Ovary (tissue), 10 donors: ENCODE measurements around the gene TRMT112. TPM values are rescaled to one million over a fixed set of nuclear protein-coding genes. Genes with fewer than 3 reads are reported as not detected.

Experiments used
- DNase-seq, 5 donors: peaks; one replicate each; pipeline ENCODE4 v3.0.0-alpha.2; 2019 to 2020
- H3K27ac ChIP-seq, 2 donors: fragments of 200-600 bp; one replicate each; pipeline versions ENCODE4 v1.5.1 to v1.8.0; 2019 to 2022
- H3K27me3 ChIP-seq: fragments of 200-600 bp; one replicate; pipeline ENCODE4 v1.8.0; 2022
- H3K36me3 ChIP-seq: fragments of 200-600 bp; sonication (generic); one replicate; pipeline ENCODE4 v1.5.1; 2019
- H3K4me1 ChIP-seq: one replicate; pipeline ENCODE4 v1.8.1; 2013; ENCODE audit warnings: mild to moderate bottlenecking, moderate library complexity; ENCODE audit not compliant: insufficient read depth
- H3K4me3 ChIP-seq: fragments of 200-600 bp; sonication (generic); one replicate; pipeline ENCODE4 v1.5.1; 2017
- H3K9me3 ChIP-seq, 2 donors: fragments of 200-600 bp in 1 of 2; sonication (generic) in 1 of 2; one replicate each; pipeline versions ENCODE4 v1.5.1 to v1.8.1; 2013 to 2019; ENCODE audit warnings: mild to moderate bottlenecking in 1 of 2, moderate library complexity in 1 of 2
- EP300 ChIP-seq: sonication (generic); formaldehyde crosslinking; IDR thresholded peaks from one replicate; pipeline ENCODE4 v1.6.1; 2017; ENCODE audit warnings: antibody characterized with exemption
- POLR2A ChIP-seq: fragments of 450-650 bp; IDR thresholded peaks from one replicate; pipeline ENCODE4 v1.6.1; 2017; ENCODE audit warnings: antibody characterized with exemption, mild to moderate bottlenecking, moderate library complexity
- whole genome bisulfite sequencing, 3 donors: extraction: QIAGEN DNeasy Blood & Tissue Kit in 1 of 3; methylation state at CpG; one replicate each; pipeline versions ENCODE4 v1.1.5 to v1.1.7; 2013 to 2017; 5-methylcytosine and 5-hydroxymethylcytosine counted together
- intact Hi-C, 4 donors: fragments of 100-400 bp; cut with DNase I; formaldehyde crosslinking; loops; one replicate each; pipeline versions ENCODE4 v1.11.0 to v1.15.1; 2022 to 2023
- long read RNA-seq, 3 donors: library from polyadenylated mRNA in 2 of 3; unstranded in 2 of 3; transcript quantifications; one replicate each; pipeline ENCODE4 v2.0.0 and lab custom pipeline, GENCODE V29; 2021 to 2026
- polyA plus RNA-seq, 2 donors: library from polyadenylated mRNA; stranded (reverse); fragments of 200-250 nt in 1 of 2; fragments of 350-450 nt in 1 of 2; fragmentation: Illumina TruSeq in 1 of 2; extraction: RNeasy Lipid Tissue Mini Kit (QIAGEN cat#74804) in 1 of 2; gene quantifications; one replicate each; pipeline ENCODE4 v1.2.3, GENCODE V29; 2013 to 2014
- total RNA-seq, 7 donors: library from RNA; depleted of rRNA in 2 of 7; stranded (reverse); fragments of >200 nt in 2 of 7; fragmentation: NEBNext Ultra II Directional in 3 of 7; extraction: Animal tissue kit (Norgen Biotek cat#: 25700) in 3 of 7; gene quantifications; one replicate each; pipeline versions ENCODE4 v1.1.0 to v1.2.4, GENCODE V29; 2016 to 2023
- TF ChIP-seq, protein P1 (sequence below), 3 donors: fragments of 450-650 bp in 2 of 3; fragments of 200-600 bp in 1 of 3; IDR thresholded peaks; one replicate each; pipeline versions ENCODE4 v1.5.1 to v1.8.0; 2016 to 2022; ENCODE audit warnings: antibody characterized with exemption in 3 of 3, mild to moderate bottlenecking in 1 of 3
- donor health status: DM: no; HTN: no; CAD: no; lungs with moderate emphysema.
- donor health status: DM: no; HTN: no; CAD: no.
- donor health status: Bipolar disorder and iron deficiency.
- donor health status: DM: yes; HTN: yes; CAD: no.
- donor health status: DM: no; HTN: no; CAD: no.
- donor health status: DM: yes; HTN: yes; CAD: no.

Gene TRMT112
- 100 to 1,000 TPM; 207 to 432 (median 275) TPM for total RNA-seq
- 100 to 1,000 TPM; 272 to 383 TPM for polyA plus RNA-seq
- long read RNA-seq, donor 1, transcript TRMT112-206 (4 exons, 1,106 nt), result major isoform, 43 of 48 reads
- long read RNA-seq, donor 1, partial matches to known transcripts, result 0 of 48 reads
- long read RNA-seq, donor 1, other reads (novel, unspliced or antisense), result 0 of 48 reads
- long read RNA-seq, donor 2, transcript TRMT112-205 (3 exons, 659 nt), result minor isoform, 9 of 936 reads
- long read RNA-seq, donor 2, transcript TRMT112-206 (4 exons, 1,106 nt), result major isoform, 217 of 936 reads
- long read RNA-seq, donor 2, transcript TRMT112-204 (2 exons, 559 nt), result minor isoform, 9 of 936 reads
- long read RNA-seq, donor 2, transcript TRMT112-203 (3 exons, 823 nt), result minor isoform, 12 of 936 reads
- long read RNA-seq, donor 2, partial matches to known transcripts, result 260 of 936 reads
- long read RNA-seq, donor 2, other reads (novel, unspliced or antisense), result 427 of 936 reads
- long read RNA-seq, donor 3, transcript TRMT112-205 (3 exons, 659 nt), result minor isoform, 5 of 156 reads
- long read RNA-seq, donor 3, transcript TRMT112-206 (4 exons, 1,106 nt), result major isoform, 137 of 156 reads
- long read RNA-seq, donor 3, transcript TRMT112-203 (3 exons, 823 nt), result minor isoform, 10 of 156 reads
- long read RNA-seq, donor 3, partial matches to known transcripts, result 0 of 156 reads
- long read RNA-seq, donor 3, other reads (novel, unspliced or antisense), result 2 of 156 reads

DNA sequence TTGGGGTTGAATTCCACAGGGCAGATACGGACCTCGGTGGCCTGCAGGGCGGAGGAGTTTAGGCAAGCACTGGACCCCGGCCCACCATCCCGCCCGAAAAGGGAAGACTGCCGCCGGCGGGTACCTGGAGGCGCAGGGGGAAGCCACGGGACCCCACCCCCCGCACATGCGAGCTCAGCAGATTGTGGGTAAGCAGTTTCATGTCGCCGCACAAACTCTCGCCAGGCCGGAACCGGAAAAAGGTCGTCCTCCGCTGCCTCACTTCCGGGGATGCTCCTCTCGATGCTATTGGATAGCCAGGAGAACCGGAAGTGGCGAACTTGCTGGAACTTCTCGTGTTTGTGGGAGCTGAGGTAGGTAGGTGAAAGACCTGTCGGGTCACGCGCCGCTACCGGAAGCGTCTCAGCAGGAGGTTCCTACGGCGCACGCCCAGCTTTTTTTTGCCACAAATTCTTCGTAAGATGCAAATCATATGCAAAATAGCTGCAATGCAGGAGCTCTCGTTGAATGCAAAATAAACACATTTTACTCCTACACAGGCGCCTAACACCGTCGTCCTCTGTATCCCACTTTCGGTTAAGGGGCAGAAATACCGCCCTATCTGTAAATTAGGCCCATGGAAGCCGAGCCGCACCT, at the start of gene TRMT112:
Gene TRMT112, minus strand, starts transcription at position 235 of the 636 bp plus-strand sequence. Its CDS starts 33 bp downstream, at position 202.
- no peaks in the 10 kb centered on the region for H3K9me3 ChIP-seq
- WGBS, 3 donors, result 0% methylated on average over 42 to 43 of the region's 43 CpGs
- H3K27me3 ChIP-seq, result no peaks in the 10 kb centered on the region
- peak within 1 kb of the TSS; percentile 65 for H3K4me3 ChIP-seq
- peak within 1 kb of the TSS; percentile 81 to 99 for H3K27ac ChIP-seq
- peak; percentile 93 to 98 (median 94) for DNase-seq
- no peaks in the 10 kb centered on the region for H3K36me3 ChIP-seq
- peaks cover 9% of the 10 kb centered on the region for H3K4me1 ChIP-seq
- intact Hi-C loops, result loop anchor here in 1 of 4 donors (5.0 kb wide), 1 partner anchor 40 kb away; the partner anchor contains the start of gene RPS6KA4
- TF ChIP-seq EP300 (peak; percentile 84), POLR2A (peak; percentile 96)
- TF ChIP-seq, protein P1, sequence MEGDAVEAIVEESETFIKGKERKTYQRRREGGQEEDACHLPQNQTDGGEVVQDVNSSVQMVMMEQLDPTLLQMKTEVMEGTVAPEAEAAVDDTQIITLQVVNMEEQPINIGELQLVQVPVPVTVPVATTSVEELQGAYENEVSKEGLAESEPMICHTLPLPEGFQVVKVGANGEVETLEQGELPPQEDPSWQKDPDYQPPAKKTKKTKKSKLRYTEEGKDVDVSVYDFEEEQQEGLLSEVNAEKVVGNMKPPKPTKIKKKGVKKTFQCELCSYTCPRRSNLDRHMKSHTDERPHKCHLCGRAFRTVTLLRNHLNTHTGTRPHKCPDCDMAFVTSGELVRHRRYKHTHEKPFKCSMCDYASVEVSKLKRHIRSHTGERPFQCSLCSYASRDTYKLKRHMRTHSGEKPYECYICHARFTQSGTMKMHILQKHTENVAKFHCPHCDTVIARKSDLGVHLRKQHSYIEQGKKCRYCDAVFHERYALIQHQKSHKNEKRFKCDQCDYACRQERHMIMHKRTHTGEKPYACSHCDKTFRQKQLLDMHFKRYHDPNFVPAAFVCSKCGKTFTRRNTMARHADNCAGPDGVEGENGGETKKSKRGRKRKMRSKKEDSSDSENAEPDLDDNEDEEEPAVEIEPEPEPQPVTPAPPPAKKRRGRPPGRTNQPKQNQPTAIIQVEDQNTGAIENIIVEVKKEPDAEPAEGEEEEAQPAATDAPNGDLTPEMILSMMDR (IDR thresholded peaks at IDR 0.05), result no peak

DNA sequence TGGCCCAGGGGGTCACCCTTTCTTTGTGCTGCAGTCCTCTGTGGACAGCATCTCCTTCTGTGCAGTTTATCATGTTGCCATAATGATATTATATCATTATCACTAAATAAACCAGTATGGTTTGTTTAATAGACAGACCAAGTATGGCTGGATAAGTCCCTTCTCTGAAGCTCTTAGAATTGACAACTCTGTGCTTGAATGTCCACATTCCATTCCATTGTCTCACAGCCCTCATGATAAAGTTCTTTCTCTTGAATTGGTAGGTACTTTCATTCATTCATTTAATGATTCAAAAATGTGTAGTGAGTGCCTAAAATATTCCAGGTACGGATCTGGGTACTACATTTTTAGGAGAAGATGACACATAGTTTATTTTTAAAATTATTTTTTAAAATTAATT, 49.4 kb upstream of the TRMT112 start:
- no peaks in the 10 kb centered on the region for H3K36me3 ChIP-seq
- no peak overlapping the region for H3K27ac ChIP-seq
- no peaks in the 10 kb centered on the region for H3K4me1 ChIP-seq
- DNase-seq, result no peak
- no peaks in the 10 kb centered on the region for H3K9me3 ChIP-seq
- 82 to 95% (median 85%) methylated on average over 1 of the region's 1 CpG for WGBS, 3 donors
- TF ChIP-seq, protein P1 (IDR thresholded peaks at IDR 0.05), result no peak
- no peak for TF ChIP-seq POLR2A
- no peak for TF ChIP-seq EP300
- no peaks in the 10 kb centered on the region for H3K27me3 ChIP-seq
- intact Hi-C loops, result no loop called here
- H3K4me3 ChIP-seq, result no peak overlapping the region

DNA sequence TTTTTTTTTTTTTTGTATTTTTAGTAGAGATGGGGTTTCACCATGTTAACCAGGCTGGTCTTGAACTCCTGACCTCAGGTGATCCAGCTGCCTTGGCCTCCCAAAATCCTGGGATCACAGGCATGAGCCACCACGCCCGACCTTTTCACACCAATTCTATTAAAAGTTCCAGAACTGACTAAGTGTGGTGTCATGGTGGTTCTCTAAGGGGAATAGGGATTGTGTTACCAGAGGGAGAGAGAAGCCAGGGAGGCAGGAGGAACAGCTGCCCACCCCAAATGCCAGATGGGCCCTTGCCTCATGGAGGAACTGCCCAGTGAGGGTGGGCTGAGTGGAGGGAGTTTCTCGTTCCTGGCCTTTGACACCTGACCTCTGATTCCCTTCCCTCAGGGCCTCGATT, 47.6 kb upstream of the TRMT112 start:
- Histone ChIP-seq H3K36me3 (no peaks in the 10 kb centered on the region), H3K4me3 (no peak overlapping the region), H3K4me1 (peaks cover 1% of the 10 kb centered on the region), H3K27ac (no peak overlapping the region), H3K27me3 (no peaks in the 10 kb centered on the region), H3K9me3 (no peaks in the 10 kb centered on the region)
- intact Hi-C loops, result no loop called here
- DNase-seq, result no peak
- whole genome bisulfite sequencing, 3 donors, result 73 to 89% (median 77%) methylated on average over 4 of the region's 4 CpGs
- no peak for TF ChIP-seq POLR2A
- TF ChIP-seq, protein P1 (IDR thresholded peaks at IDR 0.05), result no peak
- TF ChIP-seq EP300, result no peak

DNA sequence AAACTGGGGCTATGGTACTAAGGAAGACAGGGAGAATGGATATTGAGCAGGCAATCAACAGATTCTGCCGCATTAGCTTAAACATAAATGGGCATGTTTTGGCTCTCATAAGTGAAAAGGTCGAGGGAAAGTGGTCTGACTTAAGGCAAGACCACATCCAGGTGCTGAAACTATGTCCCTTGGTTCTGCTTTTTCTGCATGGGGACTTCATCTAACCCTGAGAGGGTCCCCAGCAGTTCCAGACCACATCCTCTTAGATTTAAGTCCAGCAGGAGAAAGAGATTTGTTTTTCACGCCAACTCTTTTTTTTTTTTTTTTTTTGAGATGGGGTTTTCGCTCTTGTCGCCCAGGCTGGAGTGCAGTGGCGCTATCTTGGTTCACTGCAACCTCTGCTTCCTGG, 47.1 kb upstream of the TRMT112 start:
- Histone ChIP-seq H3K36me3 (no peaks in the 10 kb centered on the region), H3K4me1 (peaks cover 6% of the 10 kb centered on the region), H3K4me3 (no peak overlapping the region), H3K27ac (no peak overlapping the region), H3K9me3 (no peaks in the 10 kb centered on the region), H3K27me3 (no peaks in the 10 kb centered on the region)
- WGBS, 3 donors, result 91 to 97% (median 97%) methylated on average over 6 of the region's 6 CpGs
- no peak for DNase-seq
- intact Hi-C loops, result no loop called here
- TF ChIP-seq, protein P1 (IDR thresholded peaks at IDR 0.05), result no peak
- TF ChIP-seq EP300, result no peak
- TF ChIP-seq POLR2A, result no peak
